Natural killer cell (primary cell): Measurements from ENCODE around the gene ERLEC1. TPM values are rescaled to one million over a fixed set of nuclear protein-coding genes. Genes with fewer than 3 reads are reported as not detected.

ENCODE experiments used
- total RNA-seq, 4 donors: library from RNA; stranded (reverse); fragments of 120-200 nt in 1 of 4; gene quantifications; one replicate each; pipeline versions ENCODE4 v1.2.3 to v1.2.4, GENCODE V29; 2013 to 2022

Gene ERLEC1
- total RNA-seq, 3 donors from 2014 or later (not counting 1 experiment from before 2014, with no cell fraction given), result 19.7 to 27.1 (median 21.7) TPM

Other genes with a start within 250 kb of the ERLEC1 start
- gene CHAC2, start 19.2 kb upstream of the ERLEC1 start, total RNA-seq, result 1 to 10 TPM in 2 of 3 donors, under 1 TPM in 1; 0.83 to 1.5 (median 1.4) TPM
- 10 to 100 TPM; 27.9 to 37.0 (median 29.6) TPM for gene ASB3, start 91 bp upstream of the ERLEC1 start, total RNA-seq
- gene GPR75, start 72.9 kb downstream of the ERLEC1 start, total RNA-seq, result 1 to 10 TPM; 3.8 to 4.9 (median 4.1) TPM
- 100 to 1,000 TPM; 140 to 149 (median 141) TPM for gene PSME4, start 183.9 kb downstream of the ERLEC1 start, total RNA-seq